ENCODE measurements around the gene RXRB.
"Not testable (repeated sequence)": the region's sequence is repeated elsewhere in the genome, so short reads cannot be mapped to it uniquely, and the experiment has no call there.

Gene RXRB

GRCh38 chr6:33236852-33237251, 36.4 kb upstream of the RXRB start:
- H3K27me3 ChIP-seq (ENCODE audit: insufficient read depth, low read depth), result no peaks in the 10 kb centered on the region
- no peak overlapping the region for H3K9ac ChIP-seq
- H2AFZ ChIP-seq (ENCODE audit: low read depth), result no peak overlapping the region
- no peaks in the 10 kb centered on the region for H3K4me1 ChIP-seq (ENCODE audit: low read depth, poor library complexity, severe bottlenecking)
- no peak for TF ChIP-seq CTCF (conservative IDR thresholded peaks at IDR 0.05; ENCODE audit: low read depth, low read length)
- H3K4me3 ChIP-seq (IDR thresholded peaks at IDR 0.05; ENCODE audit: insufficient read depth, low read depth, low read length), result no peak overlapping the region
- H3K4me2 ChIP-seq, result no peak overlapping the region
- H3K79me2 ChIP-seq (ENCODE audit: insufficient read depth, low read depth), result no peaks in the 10 kb centered on the region
- no peaks in the 10 kb centered on the region for H4K20me1 ChIP-seq (ENCODE audit: insufficient read depth)
- no peak overlapping the region for H3K27ac ChIP-seq
- H3K36me3 ChIP-seq (ENCODE audit: insufficient read depth), result no peaks in the 10 kb centered on the region

- Histone ChIP-seq H2AFZ (ENCODE audit: low read depth) (no peak overlapping the region), H3K4me2 (no peak overlapping the region), H3K9ac (no peak overlapping the region), H3K27ac (no peak overlapping the region), H3K79me2 (ENCODE audit: insufficient read depth, low read depth) (no peaks in the 10 kb centered on the region), H3K4me1 (ENCODE audit: low read depth, poor library complexity, severe bottlenecking) (no peaks in the 10 kb centered on the region), H3K36me3 (ENCODE audit: insufficient read depth) (no peaks in the 10 kb centered on the region), H4K20me1 (ENCODE audit: insufficient read depth) (no peaks in the 10 kb centered on the region), H3K4me3 (IDR thresholded peaks at IDR 0.05; ENCODE audit: insufficient read depth, low read depth, low read length) (no peak overlapping the region), H3K27me3 (ENCODE audit: insufficient read depth, low read depth) (no peaks in the 10 kb centered on the region)
- no peak for TF ChIP-seq CTCF (conservative IDR thresholded peaks at IDR 0.05; ENCODE audit: low read depth, low read length)
These were observed 35.9 kb upstream of the RXRB start for GRCh38 chr6:33236328-33236727.

- Histone ChIP-seq H3K9ac (no peak overlapping the region), H2AFZ (ENCODE audit: low read depth) (no peak overlapping the region), H3K27me3 (ENCODE audit: insufficient read depth, low read depth) (no peaks in the 10 kb centered on the region), H3K79me2 (ENCODE audit: insufficient read depth, low read depth) (no peaks in the 10 kb centered on the region), H3K4me2 (no peak overlapping the region), H3K36me3 (ENCODE audit: insufficient read depth) (no peaks in the 10 kb centered on the region), H3K4me3 (IDR thresholded peaks at IDR 0.05; ENCODE audit: insufficient read depth, low read depth, low read length) (no peak overlapping the region), H3K4me1 (ENCODE audit: low read depth, poor library complexity, severe bottlenecking) (no peaks in the 10 kb centered on the region), H3K27ac (no peak overlapping the region), H4K20me1 (ENCODE audit: insufficient read depth) (no peaks in the 10 kb centered on the region)
- TF ChIP-seq CTCF (conservative IDR thresholded peaks at IDR 0.05; ENCODE audit: low read depth, low read length), result no peak
These were observed 34.8 kb upstream of the RXRB start for GRCh38 chr6:33235221-33235634.

GRCh38 chr6:33226503-33227120, 26.1 kb upstream of the RXRB start:
- not testable (repeated sequence) for H2AFZ ChIP-seq (ENCODE audit: low read depth); H3K4me2 ChIP-seq; H3K27me3 ChIP-seq (ENCODE audit: insufficient read depth, low read depth); H4K20me1 ChIP-seq (ENCODE audit: insufficient read depth); H3K4me3 ChIP-seq (IDR thresholded peaks at IDR 0.05; ENCODE audit: insufficient read depth, low read depth, low read length); H3K4me1 ChIP-seq (ENCODE audit: low read depth, poor library complexity, severe bottlenecking); H3K79me2 ChIP-seq (ENCODE audit: insufficient read depth, low read depth); H3K9ac ChIP-seq; H3K27ac ChIP-seq; H3K36me3 ChIP-seq (ENCODE audit: insufficient read depth)

- Histone ChIP-seq H3K27ac (no peak overlapping the region), H3K4me1 (ENCODE audit: low read depth, poor library complexity, severe bottlenecking) (no peaks in the 10 kb centered on the region), H3K4me2 (no peak overlapping the region), H3K9ac (no peak overlapping the region), H3K4me3 (IDR thresholded peaks at IDR 0.05; ENCODE audit: insufficient read depth, low read depth, low read length) (no peak overlapping the region), H3K27me3 (ENCODE audit: insufficient read depth, low read depth) (no peaks in the 10 kb centered on the region), H2AFZ (ENCODE audit: low read depth) (no peak overlapping the region), H3K79me2 (ENCODE audit: insufficient read depth, low read depth) (no peaks in the 10 kb centered on the region), H4K20me1 (ENCODE audit: insufficient read depth) (no peaks in the 10 kb centered on the region), H3K36me3 (ENCODE audit: insufficient read depth) (no peaks in the 10 kb centered on the region)
- no peak for TF ChIP-seq CTCF (conservative IDR thresholded peaks at IDR 0.05; ENCODE audit: low read depth, low read length)
These were observed 17.2 kb upstream of the RXRB start for GRCh38 chr6:33217681-33218080.

Data from KMS-11 (cell line).